HEK293T (cell line): ENCODE results near the gene ITGB3.

ENCODE experiments used
- BHLHE40 ChIP-seq: fragments of 450-650 bp; IDR thresholded peaks from 2 replicates; pipeline ENCODE4 v1.6.1; 2016; ENCODE audit warnings: mild to moderate bottlenecking, moderate library complexity, borderline replicate concordance
- ELF4 ChIP-seq: fragments of 450-650 bp; IDR thresholded peaks from 2 replicates; pipeline ENCODE4 v1.6.1; 2017; ENCODE audit warnings: antibody characterized with exemption
- FOXA1 ChIP-seq: fragments of 450-650 bp; IDR thresholded peaks from 2 replicates; pipeline ENCODE4 v1.6.1; 2016; ENCODE audit warnings: mild to moderate bottlenecking
- FOXM1 ChIP-seq: fragments of 450-650 bp; IDR thresholded peaks from 2 replicates; pipeline ENCODE4 v1.6.1; 2017; ENCODE audit warnings: mild to moderate bottlenecking, borderline replicate concordance
- L3MBTL2 ChIP-seq: fragments of 450-650 bp; conservative IDR thresholded peaks from 2 replicates; pipeline ENCODE4 v1.6.1; 2016; ENCODE audit warnings: mild to moderate bottlenecking
- SP1 ChIP-seq: fragments of 450-650 bp; IDR thresholded peaks from 2 replicates; pipeline ENCODE4 v1.6.1; 2017
- TARDBP ChIP-seq: fragments of 450-650 bp; IDR thresholded peaks from 2 replicates; pipeline ENCODE4 v1.6.1; 2016

- TF ChIP-seq FOXM1 (no peak), SP1 (no peak), BHLHE40 (no peak), TARDBP (no peak), FOXA1 (no peak), L3MBTL2 (no peak), ELF4 (no peak)
These were observed 42.8 kb upstream of the ITGB3 start for GRCh38 chr17:47210779-47211178.
